VCaP (cell line): ENCODE measurements around the gene COL18A1.

Source experiments
- H3K27ac ChIP-seq: fragments of 450-650 bp; 2 replicates; pipeline ENCODE4 v1.5.1; 2017
- TF ChIP-seq, protein P1 (sequence below): fragments of 450-650 bp; conservative IDR thresholded peaks from 2 replicates; pipeline ENCODE4 v1.5.1; 2017; ENCODE audit warnings: mild to moderate bottlenecking, moderate library complexity

The COL18A1 gene

GRCh38 chr21:45370575-45370974 lies 34.4 kb upstream of the COL18A1 start:
- no peak overlapping the region for H3K27ac ChIP-seq
- TF ChIP-seq, protein P1, sequence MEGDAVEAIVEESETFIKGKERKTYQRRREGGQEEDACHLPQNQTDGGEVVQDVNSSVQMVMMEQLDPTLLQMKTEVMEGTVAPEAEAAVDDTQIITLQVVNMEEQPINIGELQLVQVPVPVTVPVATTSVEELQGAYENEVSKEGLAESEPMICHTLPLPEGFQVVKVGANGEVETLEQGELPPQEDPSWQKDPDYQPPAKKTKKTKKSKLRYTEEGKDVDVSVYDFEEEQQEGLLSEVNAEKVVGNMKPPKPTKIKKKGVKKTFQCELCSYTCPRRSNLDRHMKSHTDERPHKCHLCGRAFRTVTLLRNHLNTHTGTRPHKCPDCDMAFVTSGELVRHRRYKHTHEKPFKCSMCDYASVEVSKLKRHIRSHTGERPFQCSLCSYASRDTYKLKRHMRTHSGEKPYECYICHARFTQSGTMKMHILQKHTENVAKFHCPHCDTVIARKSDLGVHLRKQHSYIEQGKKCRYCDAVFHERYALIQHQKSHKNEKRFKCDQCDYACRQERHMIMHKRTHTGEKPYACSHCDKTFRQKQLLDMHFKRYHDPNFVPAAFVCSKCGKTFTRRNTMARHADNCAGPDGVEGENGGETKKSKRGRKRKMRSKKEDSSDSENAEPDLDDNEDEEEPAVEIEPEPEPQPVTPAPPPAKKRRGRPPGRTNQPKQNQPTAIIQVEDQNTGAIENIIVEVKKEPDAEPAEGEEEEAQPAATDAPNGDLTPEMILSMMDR: no peak

DNA sequence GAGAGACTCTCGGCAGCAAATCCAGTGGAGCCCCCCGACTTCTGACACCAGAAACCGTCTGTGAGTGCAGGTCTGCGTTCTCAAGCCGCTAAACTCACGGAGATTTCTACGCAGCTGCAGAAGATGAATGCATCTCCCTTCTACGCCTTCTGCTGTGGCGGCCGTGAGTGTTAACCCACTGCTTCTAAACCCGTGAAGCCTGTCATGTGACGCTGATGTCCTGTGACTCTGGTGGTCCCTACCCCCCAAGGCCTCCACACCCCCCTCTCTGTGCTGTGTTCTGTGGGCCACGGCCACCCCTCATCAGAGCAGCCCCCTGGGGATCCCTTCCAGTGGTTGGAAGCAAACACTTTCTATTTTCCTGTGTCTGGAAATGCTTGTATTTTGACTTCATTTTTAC lies 33.9 kb upstream of the COL18A1 start:
- TF ChIP-seq, protein P1: no peak
- no peak overlapping the region for H3K27ac ChIP-seq

- TF ChIP-seq, protein P1: no peak
- H3K27ac ChIP-seq: no peak overlapping the region
These were observed 33.3 kb upstream of the COL18A1 start for GRCh38 chr21:45371655-45372054.

- TF ChIP-seq, protein P1: no peak
- no peak overlapping the region for H3K27ac ChIP-seq
These were observed 32.1 kb upstream of the COL18A1 start for GRCh38 chr21:45372732-45373355.

DNA sequence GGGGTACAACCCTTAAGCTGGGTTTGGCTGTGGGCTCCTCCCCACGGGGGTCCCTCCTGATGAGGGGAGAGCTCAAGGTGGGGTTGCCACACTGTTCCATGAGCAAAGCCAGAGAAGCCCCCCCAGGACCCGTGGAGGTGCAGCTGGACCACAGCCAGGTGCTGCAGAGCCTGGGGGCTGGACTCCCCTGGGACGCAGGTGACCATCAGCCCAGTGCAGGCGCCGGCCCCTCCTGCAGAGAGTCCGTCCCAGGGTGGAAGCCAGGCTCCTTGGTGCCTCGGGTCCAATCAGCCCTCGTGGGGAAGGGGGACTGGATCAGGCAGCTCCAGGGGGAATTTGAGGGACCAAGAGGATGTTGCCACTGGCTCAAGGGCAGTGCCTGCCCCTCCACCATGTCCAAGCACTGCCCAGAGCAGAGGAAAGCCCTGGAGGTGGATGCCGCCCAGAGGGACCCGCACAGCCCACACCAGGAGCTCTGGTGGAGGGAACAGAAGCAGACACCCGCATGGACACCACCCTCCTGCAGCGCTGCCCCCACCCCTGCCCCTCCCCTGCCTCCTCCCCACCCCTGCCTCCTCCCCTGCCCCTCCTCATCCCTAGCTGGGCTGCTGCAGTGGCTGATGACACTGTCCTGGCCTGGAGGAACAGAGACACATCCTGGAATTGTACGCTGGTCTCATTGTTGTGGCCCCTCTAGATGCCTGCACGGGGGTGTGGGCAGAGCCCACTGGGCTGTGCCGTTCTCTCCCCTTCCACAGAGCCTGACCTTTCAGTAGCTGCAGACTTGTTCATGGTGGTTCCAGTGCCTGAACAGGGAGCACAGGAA lies 30.8 kb upstream of the COL18A1 start:
- TF ChIP-seq, protein P1: no peak
- H3K27ac ChIP-seq: no peak overlapping the region

DNA sequence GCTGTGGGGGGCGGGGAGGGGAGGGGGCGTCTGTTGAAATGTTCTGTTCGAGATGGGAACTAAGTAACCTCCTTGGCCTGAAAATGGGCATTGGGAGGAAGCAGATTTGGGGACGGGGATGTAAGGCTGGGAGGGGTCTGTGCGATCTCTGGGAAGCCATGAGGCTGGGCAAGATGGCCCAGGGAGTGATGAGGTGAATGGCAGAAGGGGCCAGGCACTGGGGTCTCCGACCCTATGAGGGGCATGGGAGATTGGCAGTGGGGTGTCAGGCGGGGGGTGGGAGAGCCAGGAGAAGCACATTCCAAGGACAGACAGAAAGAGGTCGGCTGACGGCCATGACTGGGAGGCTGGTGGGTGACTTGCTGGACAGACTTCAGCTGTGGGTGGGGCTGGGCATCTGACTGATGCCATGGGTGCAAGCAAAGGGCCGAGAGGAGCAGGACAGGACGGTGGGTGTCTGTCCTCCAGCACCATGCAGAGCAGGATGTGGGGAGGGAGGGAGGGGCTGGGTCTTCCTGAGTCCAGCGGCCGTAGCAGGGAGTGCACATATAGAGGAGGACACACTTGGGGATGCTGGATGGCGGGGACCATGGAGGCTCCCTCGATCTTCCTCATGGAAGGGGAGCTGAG lies 30.0 kb upstream of the COL18A1 start:
- TF ChIP-seq, protein P1: no peak
- no peak overlapping the region for H3K27ac ChIP-seq
